ENCODE data around the gene KANSL1.

Gene KANSL1

DNA sequence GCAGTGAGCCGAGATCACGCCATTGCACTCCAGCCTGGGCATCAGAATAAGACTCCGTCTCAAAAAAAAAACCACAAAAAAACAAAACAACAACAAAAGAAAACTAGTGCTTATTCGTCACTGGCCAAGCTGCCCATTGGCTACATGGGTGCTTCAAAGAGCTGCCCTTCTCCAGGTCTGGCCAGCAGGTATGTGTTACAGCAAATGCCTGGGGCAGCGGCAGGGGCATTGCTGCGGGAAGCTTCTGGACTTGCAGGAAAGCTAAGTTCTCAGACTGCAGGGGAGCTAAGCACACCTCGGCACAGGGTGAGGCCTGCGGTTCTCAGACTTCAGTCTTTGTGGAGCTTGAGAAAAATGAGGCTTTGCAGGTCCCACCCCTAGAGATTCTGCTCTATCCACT is 198.2 kb downstream of the KANSL1 start:
- no peak for DNase-seq

DNA sequence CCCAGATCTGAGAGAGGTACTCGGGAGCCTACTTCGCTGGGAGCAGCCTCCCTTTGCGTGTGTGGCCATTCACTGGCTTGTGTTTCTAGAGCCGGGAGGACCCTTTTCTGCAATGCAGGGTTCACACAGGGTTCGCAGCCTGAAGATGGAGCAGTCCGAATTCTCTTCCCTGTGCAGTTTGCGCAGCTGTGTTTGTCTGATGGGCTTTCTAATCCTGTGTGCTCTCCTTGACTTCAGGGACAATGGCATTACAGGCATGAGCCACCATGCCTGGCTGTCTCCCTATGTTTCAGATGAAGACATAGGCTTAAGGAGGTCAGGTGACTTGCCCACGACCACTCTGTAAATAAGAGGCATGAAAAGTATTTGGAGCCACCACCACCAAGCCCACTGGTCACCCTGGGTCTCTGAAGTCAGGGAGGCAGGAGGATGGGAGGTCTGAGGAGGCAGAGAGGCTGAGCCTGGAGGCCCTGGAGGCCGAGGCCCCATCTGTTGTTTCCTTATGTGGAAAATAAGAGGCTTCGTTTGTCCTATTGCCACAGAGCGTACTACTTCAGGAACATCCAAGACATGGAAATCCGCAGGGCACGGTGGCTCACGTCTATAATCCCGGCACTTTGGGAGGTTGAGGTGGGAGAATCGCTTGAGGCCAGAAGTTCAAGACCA is 199.1 kb downstream of the KANSL1 start:
- no peak for DNase-seq

DNA sequence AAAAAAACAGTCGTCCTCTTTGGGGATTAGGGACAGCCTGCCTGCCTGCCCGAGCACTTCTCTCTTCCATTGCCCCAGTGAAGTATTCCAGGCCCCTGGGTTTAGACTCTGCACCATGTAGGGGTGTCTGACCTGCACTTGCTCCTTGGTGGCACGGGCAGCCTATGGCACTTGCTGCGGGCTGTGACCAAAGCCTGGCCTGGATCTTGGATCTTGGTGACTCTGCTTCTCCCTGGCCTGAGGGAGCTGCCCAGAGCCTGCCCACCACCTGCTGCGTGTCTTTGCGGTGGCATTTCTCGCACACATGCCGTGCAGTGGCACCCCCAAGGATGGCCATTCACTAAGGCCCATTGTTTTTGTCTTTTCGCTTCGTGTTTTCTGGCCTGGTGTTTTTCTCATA is 200.3 kb downstream of the KANSL1 start:
- no peak for DNase-seq

DNA sequence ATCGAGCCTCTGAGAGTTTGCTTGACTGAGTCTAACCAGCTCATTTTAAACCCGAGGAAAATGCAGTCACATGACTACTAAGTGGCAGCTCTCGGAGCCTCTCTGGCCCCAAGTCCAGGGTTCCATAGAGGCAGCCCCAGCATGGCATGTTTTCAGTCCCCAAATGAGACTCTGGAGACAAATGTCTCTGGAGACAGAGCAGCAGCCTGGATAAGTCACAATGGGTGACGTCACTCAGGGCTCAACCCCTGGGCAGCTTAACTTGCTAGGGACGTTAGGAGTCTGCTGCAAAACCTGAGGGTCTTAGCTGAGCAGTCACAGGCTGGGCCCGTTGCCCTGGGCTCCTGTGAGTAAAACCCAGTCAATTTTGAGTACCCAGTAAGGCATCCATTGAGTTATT is 201.1 kb downstream of the KANSL1 start:
- no peak for DNase-seq

DNA sequence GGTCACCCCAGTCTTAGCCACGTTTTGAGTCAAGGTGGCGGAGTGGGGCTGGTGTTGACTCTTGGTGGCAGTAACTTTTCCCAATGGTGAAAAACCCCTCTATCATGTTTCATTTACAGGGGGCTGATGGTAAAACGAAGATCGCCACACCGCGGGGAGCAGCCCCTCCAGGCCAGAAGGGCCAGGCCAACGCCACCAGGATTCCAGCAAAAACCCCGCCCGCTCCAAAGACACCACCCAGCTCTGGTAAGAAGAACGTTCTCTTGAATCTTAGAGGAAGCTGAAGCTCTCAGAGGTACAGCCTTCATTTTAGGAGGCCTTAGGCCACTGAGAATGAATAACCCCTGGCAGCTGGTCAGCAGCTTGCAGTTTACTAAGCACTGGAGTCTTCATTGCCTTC is 201.9 kb downstream of the KANSL1 start:
- no peak for DNase-seq

DNA sequence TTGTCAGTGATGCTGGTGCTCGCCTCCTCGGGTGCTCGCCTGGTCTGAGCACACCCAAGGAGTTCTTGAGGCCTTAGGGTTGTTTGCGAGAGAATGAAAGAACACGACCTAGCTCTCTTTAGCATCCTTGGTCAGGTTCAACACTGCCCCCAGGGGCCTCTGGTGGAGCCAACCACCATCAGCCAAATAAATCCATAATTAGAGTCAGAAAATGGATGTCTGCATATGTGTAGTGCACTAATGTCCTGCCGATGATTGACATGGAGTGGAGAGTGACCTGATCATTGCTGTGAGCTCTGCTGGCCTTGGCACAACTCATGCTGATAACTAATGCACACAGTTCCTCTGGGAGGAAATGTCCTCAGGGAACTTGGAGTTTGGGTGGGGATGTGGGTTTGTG is 202.3 kb downstream of the KANSL1 start:
- no peak for DNase-seq

DNA sequence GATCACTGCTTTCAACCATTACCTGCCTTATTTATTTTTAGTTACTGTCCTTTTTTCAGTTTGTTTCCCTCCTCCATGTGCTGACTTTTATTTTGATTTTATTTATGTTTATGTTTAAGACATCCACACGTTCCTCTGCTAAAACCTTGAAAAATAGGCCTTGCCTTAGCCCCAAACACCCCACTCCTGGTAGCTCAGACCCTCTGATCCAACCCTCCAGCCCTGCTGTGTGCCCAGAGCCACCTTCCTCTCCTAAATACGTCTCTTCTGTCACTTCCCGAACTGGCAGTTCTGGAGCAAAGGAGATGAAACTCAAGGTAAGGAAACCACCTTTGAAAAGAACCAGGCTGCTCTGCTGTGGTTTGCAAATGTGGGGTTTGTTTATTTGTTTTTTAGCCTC is 203.5 kb downstream of the KANSL1 start:
- DNase-seq, result no peak

DNA sequence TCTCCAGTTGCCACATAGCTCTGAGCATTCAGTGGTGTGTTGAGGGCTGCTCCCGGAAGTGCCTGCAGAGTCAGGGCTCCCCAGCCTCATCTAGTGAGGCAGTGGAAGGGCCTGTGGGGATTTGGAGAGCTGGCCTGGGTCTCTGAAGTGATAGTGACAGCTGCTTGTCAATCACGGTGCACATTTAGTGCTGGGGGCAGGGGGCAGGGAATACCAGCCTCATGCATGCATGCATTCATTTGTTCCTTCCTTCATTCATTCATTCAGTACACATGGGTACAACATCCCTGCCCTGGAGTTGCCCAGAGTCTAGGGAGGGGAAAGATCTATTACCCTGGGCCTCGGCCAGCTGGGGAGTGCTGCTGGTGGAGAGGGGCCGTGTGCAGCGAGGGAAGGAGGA is 205.5 kb downstream of the KANSL1 start:
- no peak for DNase-seq

DNA sequence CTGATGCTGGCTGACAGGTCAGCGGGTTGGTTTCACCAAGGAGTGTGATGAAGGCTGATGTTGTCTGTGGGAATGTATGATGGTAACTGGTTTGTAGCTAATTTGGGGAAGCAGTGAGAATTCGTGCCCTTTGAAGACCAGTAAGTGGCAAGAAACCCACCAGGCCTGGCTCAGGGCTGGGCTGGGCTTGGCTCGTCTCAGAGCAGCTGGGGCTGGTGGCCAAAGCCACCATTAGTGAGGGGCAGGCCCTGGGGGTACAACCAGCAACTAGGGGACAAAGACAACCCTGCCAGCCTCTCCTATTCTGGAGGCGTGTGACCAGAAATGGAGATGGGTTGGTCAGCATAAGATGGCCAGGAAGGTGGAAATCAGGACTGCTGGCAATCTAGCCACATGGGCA is 207.2 kb downstream of the KANSL1 start:
- no peak for DNase-seq

DNA sequence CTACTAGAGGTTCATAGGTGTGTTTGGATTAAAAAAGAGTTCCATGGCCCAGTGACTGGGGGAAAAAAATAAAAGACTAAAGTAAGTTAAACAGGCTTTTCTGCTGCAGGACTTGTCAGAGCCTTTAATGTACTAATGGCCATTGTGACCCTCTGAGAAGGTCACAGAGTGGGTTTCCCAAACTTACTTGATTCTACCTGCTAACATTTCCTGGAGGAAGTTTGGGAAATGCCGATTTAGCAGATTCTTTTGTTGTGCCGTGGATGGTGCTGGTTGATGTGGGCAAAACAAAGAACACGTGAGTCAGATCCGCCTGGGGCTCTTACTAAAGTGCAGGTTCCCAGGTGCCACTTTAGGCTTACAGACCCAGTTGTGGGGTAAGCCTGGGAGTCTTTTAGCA is 207.8 kb downstream of the KANSL1 start:
- no peak for DNase-seq

DNA sequence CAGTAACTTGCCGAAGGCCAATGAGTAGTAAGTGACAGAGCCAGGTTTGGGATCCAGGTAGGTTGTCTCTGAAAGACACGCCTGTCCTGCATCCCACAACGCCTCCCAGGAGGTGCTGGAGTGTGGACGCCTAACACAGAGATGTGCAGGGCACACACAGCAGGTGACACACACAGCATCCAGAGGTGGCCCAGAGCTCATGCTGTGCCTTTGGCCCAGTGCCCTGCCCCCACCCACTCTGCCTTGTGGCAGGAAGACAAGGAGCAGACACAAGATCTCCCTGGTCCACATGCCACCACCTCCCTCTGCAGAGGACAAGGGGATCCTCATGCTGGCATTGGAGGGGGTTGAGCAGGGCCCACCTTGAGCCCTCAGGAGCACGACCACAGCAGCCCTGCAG is 208.9 kb downstream of the KANSL1 start:
- DNase-seq, result no peak

DNA sequence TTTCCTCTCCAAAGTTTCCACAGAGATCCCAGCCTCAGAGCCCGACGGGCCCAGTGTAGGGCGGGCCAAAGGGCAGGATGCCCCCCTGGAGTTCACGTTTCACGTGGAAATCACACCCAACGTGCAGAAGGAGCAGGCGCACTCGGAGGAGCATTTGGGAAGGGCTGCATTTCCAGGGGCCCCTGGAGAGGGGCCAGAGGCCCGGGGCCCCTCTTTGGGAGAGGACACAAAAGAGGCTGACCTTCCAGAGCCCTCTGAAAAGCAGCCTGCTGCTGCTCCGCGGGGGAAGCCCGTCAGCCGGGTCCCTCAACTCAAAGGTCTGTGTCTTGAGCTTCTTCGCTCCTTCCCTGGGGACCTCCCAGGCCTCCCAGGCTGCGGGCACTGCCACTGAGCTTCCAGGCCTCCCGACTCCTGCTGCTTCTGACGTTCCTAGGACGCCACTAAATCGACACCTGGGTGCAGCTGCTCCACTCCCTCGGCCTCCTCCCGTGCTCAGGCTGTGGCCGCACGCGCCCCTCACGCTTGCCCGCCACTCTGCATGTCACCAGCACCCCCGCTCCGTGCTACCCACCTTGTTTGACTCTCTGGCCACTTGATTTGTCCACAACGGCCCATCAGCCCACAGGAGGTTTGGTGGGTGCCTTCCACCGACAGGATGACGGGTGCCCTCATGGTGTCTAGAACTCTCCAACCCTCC is 209.5 kb downstream of the KANSL1 start:
- no peak for DNase-seq

DNA sequence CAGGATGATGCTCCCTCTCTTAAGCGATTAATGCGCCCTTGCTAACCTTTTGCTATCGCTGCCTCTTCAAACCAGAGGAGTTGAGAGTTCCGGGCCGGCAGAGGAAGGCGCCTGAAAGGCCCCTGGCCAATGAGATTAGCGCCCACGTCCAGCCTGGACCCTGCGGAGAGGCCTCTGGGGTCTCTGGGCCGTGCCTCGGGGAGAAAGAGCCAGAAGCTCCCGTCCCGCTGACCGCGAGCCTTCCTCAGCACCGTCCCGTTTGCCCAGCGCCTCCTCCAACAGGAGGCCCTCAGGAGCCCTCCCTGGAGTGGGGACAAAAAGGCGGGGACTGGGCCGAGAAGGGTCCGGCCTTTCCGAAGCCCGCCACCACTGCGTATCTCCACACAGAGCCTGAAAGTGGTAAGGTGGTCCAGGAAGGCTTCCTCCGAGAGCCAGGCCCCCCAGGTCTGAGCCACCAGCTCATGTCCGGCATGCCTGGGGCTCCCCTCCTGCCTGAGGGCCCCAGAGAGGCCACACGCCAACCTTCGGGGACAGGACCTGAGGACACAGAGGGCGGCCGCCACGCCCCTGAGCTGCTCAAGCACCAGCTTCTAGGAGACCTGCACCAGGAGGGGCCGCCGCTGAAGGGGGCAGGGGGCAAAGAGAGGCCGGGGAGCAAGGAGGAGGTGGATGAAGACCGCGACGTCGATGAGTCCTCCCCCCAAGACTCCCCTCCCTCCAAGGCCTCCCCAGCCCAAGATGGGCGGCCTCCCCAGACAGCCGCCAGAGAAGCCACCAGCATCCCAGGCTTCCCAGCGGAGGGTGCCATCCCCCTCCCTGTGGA is 210.2 kb downstream of the KANSL1 start:
- no peak for DNase-seq

DNA sequence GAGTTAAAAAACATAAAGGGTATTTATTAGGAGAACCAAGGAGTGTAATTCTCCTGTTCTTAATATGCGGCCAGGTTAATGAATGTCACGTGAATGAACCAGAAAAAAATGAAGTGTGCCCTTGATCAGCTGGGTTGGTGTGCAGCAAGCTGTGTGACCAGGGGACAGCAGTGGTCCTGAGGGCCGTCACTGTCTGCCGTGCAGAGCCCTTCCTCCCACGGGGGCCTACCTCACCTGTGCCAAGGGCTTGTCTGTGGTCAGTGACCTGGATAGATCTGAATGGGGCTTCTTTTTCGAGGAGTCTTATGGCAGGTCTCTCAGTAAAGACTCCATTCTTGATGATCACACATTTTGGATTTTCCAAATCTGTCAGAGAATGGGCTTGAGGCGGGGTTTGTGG is 211.9 kb downstream of the KANSL1 start:
- no peak for DNase-seq

DNA sequence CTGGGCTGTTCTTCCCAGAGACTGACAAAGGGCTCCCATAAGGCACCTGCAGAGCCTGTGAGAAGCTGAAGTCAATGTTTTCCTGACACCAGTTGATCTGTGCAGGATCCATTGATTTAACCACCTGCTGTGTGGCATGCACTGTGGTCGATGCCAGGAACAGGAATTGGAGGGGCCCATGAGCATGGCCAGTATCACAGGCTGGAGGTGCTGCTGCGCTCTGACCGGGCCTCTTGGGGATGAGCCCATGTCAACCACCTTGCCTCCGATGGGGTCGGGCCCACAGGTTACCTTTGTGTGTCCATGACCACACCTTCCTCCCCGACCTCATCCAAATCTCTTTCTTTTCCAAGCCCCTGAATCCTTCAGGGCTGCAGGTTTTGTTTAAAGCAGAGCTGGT is 212.4 kb downstream of the KANSL1 start:
- no peak for DNase-seq
